HEK293 (cell line): Measurements from ENCODE around the gene SELENOF.

Experiments
- CTCF ChIA-PET: fragments of 350-600 bp; formaldehyde crosslinking; extraction: SDS; loops from one replicate; lab custom pipeline; 2021; ENCODE audit warnings: antibody characterized with exemption; lab: Yijun Ruan, JAX
- POLR2A ChIA-PET: fragments of 300-600 bp; formaldehyde crosslinking; extraction: SDS; loops from one replicate; lab custom pipeline; 2020; ENCODE audit warnings: antibody characterized with exemption, inconsistent platforms; lab: Yijun Ruan, JAX
- H3K27ac ChIP-seq: fragments of 200-500 bp; sonication (Bioruptor generic); 2 replicates; pipeline ENCODE4 v1.5.1; 2014; ENCODE audit warnings: low read depth, low read length, control low read depth, inconsistent platforms; ENCODE audit errors: extremely low read depth
- H3K36me3 ChIP-seq, 2 experiments: fragments of 200-500 bp in 1 of 2; sonication (Bioruptor generic) in 1 of 2; 1 replicate in 1 of 2; 2 replicates in 1 of 2; pipeline ENCODE4 v1.5.1; 2014 to 2017; ENCODE audit warnings: inconsistent platforms in 2 of 2, low read length in 2 of 2; ENCODE audit not compliant: control insufficient read depth in 2 of 2, insufficient read depth in 1 of 2
- H3K4me1 ChIP-seq: fragments of 200-500 bp; sonication (Bioruptor generic); 2 replicates; pipeline ENCODE4 v1.5.1; 2014; ENCODE audit warnings: mild to moderate bottlenecking, low read length, inconsistent platforms; ENCODE audit not compliant: control insufficient read depth, insufficient read depth
- H3K4me3 ChIP-seq: 2 replicates; pipeline ENCODE4 v1.5.1; 2011; ENCODE audit warnings: low read depth, mild to moderate bottlenecking, control low read depth, low read length, moderate library complexity
- H3K9me3 ChIP-seq: fragments of 200-500 bp; sonication (Bioruptor generic); 2 replicates; pipeline ENCODE4 v1.5.1; 2014; ENCODE audit warnings: low read depth, low read length, inconsistent platforms; ENCODE audit not compliant: control insufficient read depth, insufficient read depth
- ATF2 ChIP-seq: fragments of 450-650 bp; formaldehyde crosslinking; IDR thresholded peaks from 2 replicates; pipeline ENCODE4 v1.5.1; 2016; ENCODE audit warnings: missing biosample characterization, missing genetic modification characterization, low read depth
- HOXA7 ChIP-seq: sonication (generic); formaldehyde crosslinking; IDR thresholded peaks from 2 replicates; pipeline ENCODE4 v1.8.1; 2022; ENCODE audit warnings: missing genetic modification reagents, borderline replicate concordance
- KLF8 ChIP-seq: fragments of 450-650 bp; formaldehyde crosslinking; IDR thresholded peaks from 2 replicates; pipeline ENCODE4 v1.5.1; 2016; ENCODE audit warnings: missing biosample characterization, missing genetic modification characterization
- MEIS1 ChIP-seq: sonication (generic); formaldehyde crosslinking; IDR thresholded peaks from 2 replicates; pipeline ENCODE4 v1.8.1; 2022; ENCODE audit warnings: missing genetic modification reagents, mild to moderate bottlenecking, borderline replicate concordance
- PBX3 ChIP-seq: sonication (generic); formaldehyde crosslinking; IDR thresholded peaks from 2 replicates; pipeline ENCODE4 v1.8.1; 2022; ENCODE audit warnings: mild to moderate bottlenecking, moderate library complexity, missing genetic modification reagents
- PRDM10 ChIP-seq: fragments of 450-650 bp; formaldehyde crosslinking; IDR thresholded peaks from 2 replicates; pipeline ENCODE4 v1.5.1; 2016; ENCODE audit warnings: missing biosample characterization, missing genetic modification characterization
- SP2 ChIP-seq: fragments of 450-650 bp; formaldehyde crosslinking; IDR thresholded peaks from 2 replicates; pipeline ENCODE4 v1.5.1; 2016; ENCODE audit warnings: missing biosample characterization, missing genetic modification characterization
- ZBTB20 ChIP-seq: fragments of 450-650 bp; formaldehyde crosslinking; IDR thresholded peaks from 2 replicates; pipeline ENCODE4 v1.5.1; 2016; ENCODE audit warnings: missing biosample characterization, missing genetic modification characterization
- ZBTB44 ChIP-seq: fragments of 450-650 bp; IDR thresholded peaks from 2 replicates; pipeline ENCODE4 v1.5.1; 2018; ENCODE audit warnings: missing biosample characterization, mild to moderate bottlenecking, missing genetic modification characterization
- ZBTB7A ChIP-seq: fragments of 450-650 bp; formaldehyde crosslinking; IDR thresholded peaks from 2 replicates; pipeline ENCODE4 v1.5.1; 2016; ENCODE audit warnings: low read depth, missing biosample characterization, missing genetic modification characterization
- ZEB2 ChIP-seq: fragments of 450-650 bp; formaldehyde crosslinking; IDR thresholded peaks from 2 replicates; pipeline ENCODE4 v1.5.1; 2016; ENCODE audit warnings: missing biosample characterization, missing genetic modification characterization
- ZNF121 ChIP-seq: fragments of 450-650 bp; formaldehyde crosslinking; IDR thresholded peaks from 2 replicates; pipeline ENCODE4 v1.5.1; 2016; ENCODE audit warnings: missing biosample characterization, missing genetic modification characterization
- ZNF132 ChIP-seq: fragments of 450-650 bp; formaldehyde crosslinking; IDR thresholded peaks from 2 replicates; pipeline ENCODE4 v1.5.1; 2017; ENCODE audit warnings: missing biosample characterization, missing genetic modification characterization, borderline replicate concordance
- ZNF138 ChIP-seq: fragments of 450-650 bp; formaldehyde crosslinking; IDR thresholded peaks from 2 replicates; pipeline ENCODE4 v1.5.1; 2016; ENCODE audit warnings: missing biosample characterization, missing genetic modification characterization, borderline replicate concordance
- ZNF169 ChIP-seq: fragments of 450-650 bp; formaldehyde crosslinking; IDR thresholded peaks from 2 replicates; pipeline ENCODE4 v1.5.1; 2016; ENCODE audit warnings: missing biosample characterization, missing genetic modification characterization
- ZNF175 ChIP-seq: fragments of 450-650 bp; formaldehyde crosslinking; IDR thresholded peaks from 2 replicates; pipeline ENCODE4 v1.5.1; 2016; ENCODE audit warnings: missing biosample characterization, missing genetic modification characterization
- ZNF202 ChIP-seq: fragments of 450-650 bp; formaldehyde crosslinking; IDR thresholded peaks from 2 replicates; pipeline ENCODE4 v1.5.1; 2016; ENCODE audit warnings: missing biosample characterization, missing genetic modification characterization, borderline replicate concordance
- ZNF37A ChIP-seq: fragments of 450-650 bp; IDR thresholded peaks from 2 replicates; pipeline ENCODE4 v1.5.1; 2018; ENCODE audit warnings: missing biosample characterization, missing genetic modification characterization
- ZNF518A ChIP-seq: fragments of 450-650 bp; formaldehyde crosslinking; conservative IDR thresholded peaks from 2 replicates; pipeline ENCODE4 v1.5.1; 2016; ENCODE audit warnings: low read depth, missing biosample characterization, missing genetic modification characterization
- ZNF670 ChIP-seq: fragments of 450-650 bp; formaldehyde crosslinking; IDR thresholded peaks from 2 replicates; pipeline ENCODE4 v1.5.1; 2016; ENCODE audit warnings: missing biosample characterization, missing genetic modification characterization, low read depth
- ZNF677 ChIP-seq: fragments of 450-650 bp; IDR thresholded peaks from 2 replicates; pipeline ENCODE4 v1.5.0; 2018; ENCODE audit warnings: missing biosample characterization, mild to moderate bottlenecking, missing genetic modification characterization, moderate library complexity
- ZNF707 ChIP-seq: fragments of 450-650 bp; formaldehyde crosslinking; IDR thresholded peaks from 2 replicates; pipeline ENCODE4 v1.5.1; 2016; ENCODE audit warnings: missing biosample characterization, missing genetic modification characterization
- ZNF837 ChIP-seq: fragments of 450-650 bp; formaldehyde crosslinking; IDR thresholded peaks from 2 replicates; pipeline ENCODE4 v1.5.1; 2016; ENCODE audit warnings: missing biosample characterization, missing genetic modification characterization

SELENOF gene

GRCh38 chr1:86912281-86912900 is 1.5 kb downstream of the SELENOF start:
- H3K4me3 ChIP-seq: peak overlapping the region; percentile 65
- CTCF ChIA-PET: interaction anchor here (1.0 to 1.3 kb wide), 2 partner anchors 31 to 413 kb away, joined by 3 to 6 read pairs; no protein-coding TSS in a partner anchor
- no peaks in the 10 kb centered on the region for H3K9me3 ChIP-seq
- TF ChIP-seq SP2 (tag by site-specific recombination): no peak
- TF ChIP-seq ZBTB7A (tag by site-specific recombination): no peak
- TF ChIP-seq MEIS1 (CRISPR knock-in tag): no peak
- no peak for TF ChIP-seq ZBTB20 (tag by site-specific recombination)
- TF ChIP-seq ZNF837 (tag by site-specific recombination): no peak
- no peak for TF ChIP-seq ATF2 (tag by site-specific recombination)
- no peak for TF ChIP-seq ZNF518A (tag by site-specific recombination)
- TF ChIP-seq ZNF37A: no peak
- no peak for TF ChIP-seq PBX3 (CRISPR knock-in tag)
- TF ChIP-seq ZNF677 (tag by site-specific recombination): no peak
- no peak for TF ChIP-seq HOXA7
- no peak for TF ChIP-seq ZNF707 (tag by site-specific recombination)
- no peak for TF ChIP-seq ZNF121 (tag by site-specific recombination)
- TF ChIP-seq, all 188 proteins: peak for 0
- H3K27ac ChIP-seq: no peak overlapping the region
- H3K36me3 ChIP-seq: peaks cover 0 to 28% of the 10 kb centered on the region in 2 experiments; a peak in 1 of 3 replicates
- H3K4me1 ChIP-seq: peaks cover 1% of the 10 kb centered on the region
- POLR2A ChIA-PET: no interaction called here

- CTCF ChIA-PET: no interaction called here
- POLR2A ChIA-PET: no interaction called here
- Histone ChIP-seq H3K9me3 (no peaks in the 10 kb centered on the region), H3K36me3 (peaks cover 0 to 55% of the 10 kb centered on the region in 2 experiments; a peak in 1 of 3 replicates), H3K4me1 (peaks cover 11% of the 10 kb centered on the region), H3K4me3 (no peak overlapping the region), H3K27ac (no peak overlapping the region)
- no peak for TF ChIP-seq ZEB2 (tag by site-specific recombination)
- no peak for TF ChIP-seq ZNF169 (tag by site-specific recombination)
- peak; percentile 67 for TF ChIP-seq PRDM10
- no peak for TF ChIP-seq ZNF670 (tag by site-specific recombination)
- no peak for TF ChIP-seq ZNF132 (tag by site-specific recombination)
- TF ChIP-seq ZNF138 (tag by site-specific recombination): no peak
- no peak for TF ChIP-seq ZNF202 (tag by site-specific recombination)
- TF ChIP-seq KLF8: no peak
- TF ChIP-seq ZBTB44 (tag by site-specific recombination): peak; percentile 17; the same call in 1 of the 2 replicates
- no peak for TF ChIP-seq ZNF175
These were observed 7.5 kb downstream of the SELENOF start for GRCh38 chr1:86906419-86906818.
